Esophagus squamous epithelium (tissue), 5 donors: ENCODE measurements around the gene C12orf50. TPM values are rescaled to one million over a fixed set of nuclear protein-coding genes. Genes with fewer than 3 reads are reported as not detected.

Experiments used
- DNase-seq: peaks from one replicate; lab custom pipeline; 2025; lab: John Stamatoyannopoulos, UW
- H3K27ac ChIP-seq, 4 donors: fragments of 200-600 bp; sonication (generic); one replicate each; pipeline ENCODE4 v1.5.1; 2016 to 2019; ENCODE audit warnings: mild to moderate bottlenecking in 1 of 4
- H3K27me3 ChIP-seq, 4 donors: fragments of 200-600 bp; sonication (generic); 1 replicate in 3 of 4; 2 replicates in 1 of 4; pipeline versions ENCODE4 v1.5.1 to v1.6.0; 2017 to 2021; ENCODE audit warnings: antibody characterized with exemption in 1 of 4
- H3K36me3 ChIP-seq, 3 donors: fragments of 200-600 bp; sonication (generic); one replicate each; pipeline ENCODE4 v1.5.1; 2016 to 2019
- H3K4me1 ChIP-seq, 3 donors: fragments of 200-600 bp; sonication (generic); one replicate each; pipeline ENCODE4 v1.5.1; 2017 to 2019
- H3K4me3 ChIP-seq, 4 donors: fragments of 200-600 bp; sonication (generic); 1 replicate in 3 of 4; 2 replicates in 1 of 4; pipeline ENCODE4 v1.5.1; 2016 to 2019; ENCODE audit warnings: mild to moderate bottlenecking in 2 of 4, moderate library complexity in 1 of 4
- H3K9me3 ChIP-seq, 3 donors: fragments of 200-600 bp; sonication (generic); one replicate each; pipeline ENCODE4 v1.5.1; 2016 to 2019
- CTCF ChIP-seq, 6 experiments: fragments of 450-650 bp in 4 of 6; fragments of 200-600 bp in 2 of 6; sonication (generic) in 2 of 6; IDR thresholded peaks; one replicate each; pipeline ENCODE4 v1.5.1; 2016 to 2019; ENCODE audit warnings: antibody characterized with exemption in 6 of 6, mild to moderate bottlenecking in 4 of 6, moderate library complexity in 4 of 6
- POLR2A ChIP-seq, 4 donors: fragments of 450-650 bp; IDR thresholded peaks; one replicate each; pipeline ENCODE4 v1.6.1; 2017; ENCODE audit warnings: antibody characterized with exemption in 4 of 4, mild to moderate bottlenecking in 4 of 4, moderate library complexity in 3 of 4
- WGBS, 2 donors: methylation state at CpG; one replicate each; pipeline ENCODE4 v1.1.5; 2018; 5-methylcytosine and 5-hydroxymethylcytosine counted together
- intact Hi-C: fragments of 100-400 bp; cut with DNase I; formaldehyde crosslinking; loops from one replicate; pipeline ENCODE4 v1.15.0; 2022
- total RNA-seq, 4 donors: library from RNA; depleted of rRNA; stranded (reverse); fragments of >200 nt; gene quantifications; one replicate each; pipeline ENCODE4 v1.1.0, GENCODE V29; 2016
- donor health status: DM: yes; HTN: yes; CAD: no.

C12orf50 gene
- total RNA-seq, 4 donors from 2014 or later, result not detected

- no peak overlapping the region for H3K4me3 ChIP-seq
- no peaks in the 10 kb centered on the region for H3K36me3 ChIP-seq
- no peaks in the 10 kb centered on the region for H3K4me1 ChIP-seq
- DNase-seq, result no peak
- intact Hi-C loops, result no loop called here
- no peaks in the 10 kb centered on the region for H3K27me3 ChIP-seq
- TF ChIP-seq CTCF (IDR thresholded peaks at IDR 0.05), result no peak
- no peak for TF ChIP-seq POLR2A (IDR thresholded peaks at IDR 0.05)
- H3K27ac ChIP-seq, result no peak overlapping the region
- H3K9me3 ChIP-seq, result no peaks in the 10 kb centered on the region
Observed at GRCh38 chr12:87991483-87991882, 37.7 kb downstream of the C12orf50 start.

- H3K4me3 ChIP-seq, result no peak overlapping the region
- no peak overlapping the region for H3K27ac ChIP-seq
- H3K36me3 ChIP-seq, result no peaks in the 10 kb centered on the region
- DNase-seq, result no peak
- no peaks in the 10 kb centered on the region for H3K4me1 ChIP-seq
- TF ChIP-seq CTCF (IDR thresholded peaks at IDR 0.05) (no peak), POLR2A (IDR thresholded peaks at IDR 0.05) (no peak)
- 72 to 77% methylated on average over 2 of the region's 2 CpGs for WGBS, 2 donors
- no peaks in the 10 kb centered on the region for H3K9me3 ChIP-seq
- intact Hi-C loops, result no loop called here
- H3K27me3 ChIP-seq, result no peaks in the 10 kb centered on the region
Observed at GRCh38 chr12:87988534-87988933, 40.7 kb downstream of the C12orf50 start.

- H3K27me3 ChIP-seq, result no peaks in the 10 kb centered on the region
- intact Hi-C loops, result no loop called here
- H3K4me3 ChIP-seq, result no peak overlapping the region
- no peaks in the 10 kb centered on the region for H3K36me3 ChIP-seq
- no peak for DNase-seq
- WGBS, 2 donors, result 86 to 88% methylated on average over 2 of the region's 2 CpGs
- TF ChIP-seq POLR2A (IDR thresholded peaks at IDR 0.05), result no peak
- TF ChIP-seq CTCF (IDR thresholded peaks at IDR 0.05), result no peak
- H3K4me1 ChIP-seq, result no peaks in the 10 kb centered on the region
- no peaks in the 10 kb centered on the region for H3K9me3 ChIP-seq
- no peak overlapping the region for H3K27ac ChIP-seq
Observed at GRCh38 chr12:87985069-87985675, 44.0 kb downstream of the C12orf50 start.

- Histone ChIP-seq H3K4me3 (no peak overlapping the region), H3K4me1 (no peaks in the 10 kb centered on the region), H3K36me3 (no peaks in the 10 kb centered on the region), H3K27ac (no peak overlapping the region), H3K9me3 (no peaks in the 10 kb centered on the region), H3K27me3 (no peaks in the 10 kb centered on the region)
- TF ChIP-seq CTCF (IDR thresholded peaks at IDR 0.05) (no peak), POLR2A (IDR thresholded peaks at IDR 0.05) (no peak)
- intact Hi-C loops, result no loop called here
- no peak for DNase-seq
- WGBS, 2 donors, result 75 to 92% methylated on average over 1 of the region's 1 CpG
Observed at GRCh38 chr12:87982208-87982607, 47.0 kb downstream of the C12orf50 start.

- Histone ChIP-seq H3K36me3 (no peaks in the 10 kb centered on the region), H3K4me3 (no peak overlapping the region), H3K27ac (no peak overlapping the region), H3K4me1 (no peaks in the 10 kb centered on the region), H3K9me3 (no peaks in the 10 kb centered on the region), H3K27me3 (no peaks in the 10 kb centered on the region)
- TF ChIP-seq POLR2A (IDR thresholded peaks at IDR 0.05), result no peak
- no peak for TF ChIP-seq CTCF (IDR thresholded peaks at IDR 0.05)
- no peak for DNase-seq
- intact Hi-C loops, result no loop called here
- WGBS, 2 donors, result 73 to 90% methylated on average over 1 of the region's 1 CpG
Observed at GRCh38 chr12:87981495-87981894, 47.7 kb downstream of the C12orf50 start.
